ENCODE results near the gene SMYD2.
"Not testable (repeated sequence)": the region's sequence is repeated elsewhere in the genome, so short reads cannot be mapped to it uniquely, and the experiment has no call there.

Gene SMYD2

GRCh38 chr1:214271995-214272731 lies 8.8 kb upstream of the SMYD2 start:
- no peak for DNase-seq (ENCODE audit: low read depth, low spot score)

- DNase-seq (ENCODE audit: low read depth, low spot score): no peak
These were observed 7.9 kb upstream of the SMYD2 start for GRCh38 chr1:214272964-214273533.

DNA sequence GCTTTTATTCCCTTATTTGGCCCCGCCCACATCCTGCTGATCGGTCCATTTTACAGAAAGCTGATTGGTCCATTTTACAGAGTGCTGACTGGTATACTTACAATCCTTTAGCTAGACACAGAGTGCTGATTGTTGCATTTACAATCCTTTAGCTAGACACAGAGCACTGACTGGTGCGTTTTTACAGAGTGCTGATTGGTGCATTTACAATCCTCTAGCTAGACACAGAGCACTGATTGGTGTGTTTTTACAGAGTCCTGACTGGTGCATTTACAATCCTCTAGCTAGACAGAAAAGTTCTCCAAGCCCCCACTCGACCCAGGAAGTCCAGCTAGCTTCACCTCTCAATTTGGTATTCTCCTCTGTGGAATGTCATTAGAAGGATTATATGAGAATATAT lies 5.3 kb upstream of the SMYD2 start:
- not testable (repeated sequence) for DNase-seq (ENCODE audit: low read depth, low spot score)

- no peak for DNase-seq (ENCODE audit: low read depth, low spot score)
These were observed 4.2 kb upstream of the SMYD2 start for GRCh38 chr1:214276786-214277185.

DNA sequence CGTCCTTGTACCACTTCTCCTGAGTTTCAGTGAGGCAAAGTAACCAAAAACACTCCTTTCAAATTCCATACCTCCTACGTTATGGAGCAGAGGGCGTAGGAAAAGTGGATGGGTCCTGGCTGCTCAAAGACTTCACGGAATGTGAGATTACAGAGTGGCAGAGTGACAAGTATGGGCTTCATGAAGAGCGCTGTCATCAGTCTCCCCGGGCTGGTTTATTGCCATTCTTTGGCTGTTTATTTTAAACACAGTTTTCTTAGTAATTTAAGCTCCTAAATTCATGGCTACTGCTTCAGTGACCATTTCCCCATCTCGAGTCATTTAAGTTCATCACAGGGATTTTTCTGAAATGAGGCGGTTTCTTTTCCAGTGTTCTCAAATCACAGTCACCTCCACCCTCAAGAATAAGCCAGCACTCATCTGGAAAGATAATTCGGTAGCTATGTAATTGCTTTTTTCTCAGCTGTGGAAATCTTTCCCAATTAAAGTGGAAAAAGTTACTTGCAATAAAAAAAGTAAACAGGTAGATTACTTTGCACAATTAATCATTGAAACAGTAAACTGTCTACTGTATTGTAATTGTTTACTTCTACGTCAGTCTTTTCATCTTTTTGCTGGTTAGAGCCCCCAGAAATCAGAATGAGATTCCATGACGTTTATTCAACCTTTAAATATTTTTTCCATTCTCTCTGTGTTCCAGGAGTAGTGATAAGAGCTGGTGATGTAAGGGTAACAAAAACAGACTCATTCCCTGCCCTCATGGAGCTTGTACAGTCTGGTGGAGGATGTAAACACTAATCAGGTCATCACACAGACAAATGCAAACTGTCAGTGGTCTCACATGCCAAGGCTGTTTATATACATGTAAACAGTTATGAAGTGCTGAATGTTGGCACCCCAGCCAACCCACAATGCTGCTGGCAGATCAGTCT lies 3.0 kb upstream of the SMYD2 start:
- DNase-seq (ENCODE audit: low read depth, low spot score): peak; percentile 58

DNA sequence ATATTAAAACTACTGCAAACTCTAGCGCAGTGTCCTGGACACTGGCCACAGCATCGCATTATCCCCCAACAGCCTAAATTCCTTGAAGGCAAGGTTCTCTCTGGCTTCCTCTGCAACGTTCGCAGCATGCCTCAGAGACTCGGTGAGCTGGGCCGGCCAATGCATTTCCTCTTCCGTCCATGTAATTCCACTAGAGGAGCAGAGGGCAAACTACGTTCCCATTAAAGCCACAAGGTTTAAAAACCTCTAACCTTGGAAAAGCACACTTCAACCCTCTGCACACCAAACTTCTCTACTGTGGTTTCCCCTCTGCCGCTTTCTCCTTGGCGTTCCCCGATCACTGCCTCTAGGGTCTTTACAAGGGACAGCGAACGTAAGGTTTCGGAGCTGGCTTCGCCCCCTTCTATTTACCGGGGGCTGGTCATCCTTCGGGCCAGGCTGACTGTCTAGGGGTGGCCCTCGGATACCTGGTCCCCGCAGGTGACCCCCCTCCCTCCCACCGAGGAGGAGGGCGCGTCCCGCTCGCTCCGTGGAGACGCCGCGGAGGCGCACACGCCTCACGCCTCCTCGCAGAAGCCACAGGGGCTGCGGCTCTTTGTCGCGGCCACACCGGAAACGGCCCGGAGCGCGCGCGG lies 456 bp upstream of the SMYD2 start:
- peak; percentile 68 for DNase-seq (ENCODE audit: low read depth, low spot score)

DNA sequence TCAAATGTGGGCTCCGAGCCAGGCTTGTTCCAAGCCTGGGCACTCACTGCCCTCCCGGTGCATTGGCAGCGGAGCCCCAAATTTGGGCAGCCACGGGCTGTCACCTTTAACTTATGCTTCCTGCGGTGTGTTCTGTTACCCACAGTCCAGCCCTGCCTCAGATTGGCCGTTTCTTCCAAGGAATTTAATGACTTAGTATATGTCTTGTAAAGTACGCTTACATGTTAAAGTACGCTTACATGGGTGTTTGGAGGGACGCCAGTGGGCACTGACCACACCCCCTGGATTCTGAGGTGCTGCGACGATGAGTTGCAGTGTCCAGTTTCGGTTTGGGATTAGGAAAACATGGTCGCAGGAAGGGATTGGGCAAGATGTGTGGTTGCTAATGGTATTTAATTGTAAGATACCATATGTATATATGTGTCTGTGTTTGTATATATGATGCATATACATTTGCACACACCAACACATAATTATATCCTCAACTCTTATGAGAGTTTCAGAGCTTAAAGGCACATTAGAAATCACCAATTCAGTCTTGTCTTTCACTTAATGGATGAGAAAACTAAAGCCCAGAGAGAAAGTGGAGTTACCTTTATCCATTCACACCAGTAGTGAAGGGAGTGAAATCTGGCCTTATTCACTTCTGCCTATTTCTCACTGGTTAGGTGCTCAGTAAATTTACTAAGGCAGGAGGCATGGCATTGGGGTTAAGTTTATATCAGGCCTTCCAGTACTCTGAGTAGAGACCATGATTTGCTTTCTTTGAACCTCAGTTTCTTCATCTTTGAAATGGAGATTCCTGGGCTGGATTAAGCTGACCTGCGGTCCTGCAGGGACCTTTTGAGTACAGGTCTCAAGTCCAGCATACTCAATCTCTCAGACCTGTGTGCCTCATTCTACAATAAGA lies 1.0 kb downstream of the SMYD2 start:
- peak; percentile 62 for DNase-seq (ENCODE audit: low read depth, low spot score)

GRCh38 chr1:214282630-214283242 lies 1.8 kb downstream of the SMYD2 start:
- no peak for DNase-seq (ENCODE audit: low read depth, low spot score)

DNA sequence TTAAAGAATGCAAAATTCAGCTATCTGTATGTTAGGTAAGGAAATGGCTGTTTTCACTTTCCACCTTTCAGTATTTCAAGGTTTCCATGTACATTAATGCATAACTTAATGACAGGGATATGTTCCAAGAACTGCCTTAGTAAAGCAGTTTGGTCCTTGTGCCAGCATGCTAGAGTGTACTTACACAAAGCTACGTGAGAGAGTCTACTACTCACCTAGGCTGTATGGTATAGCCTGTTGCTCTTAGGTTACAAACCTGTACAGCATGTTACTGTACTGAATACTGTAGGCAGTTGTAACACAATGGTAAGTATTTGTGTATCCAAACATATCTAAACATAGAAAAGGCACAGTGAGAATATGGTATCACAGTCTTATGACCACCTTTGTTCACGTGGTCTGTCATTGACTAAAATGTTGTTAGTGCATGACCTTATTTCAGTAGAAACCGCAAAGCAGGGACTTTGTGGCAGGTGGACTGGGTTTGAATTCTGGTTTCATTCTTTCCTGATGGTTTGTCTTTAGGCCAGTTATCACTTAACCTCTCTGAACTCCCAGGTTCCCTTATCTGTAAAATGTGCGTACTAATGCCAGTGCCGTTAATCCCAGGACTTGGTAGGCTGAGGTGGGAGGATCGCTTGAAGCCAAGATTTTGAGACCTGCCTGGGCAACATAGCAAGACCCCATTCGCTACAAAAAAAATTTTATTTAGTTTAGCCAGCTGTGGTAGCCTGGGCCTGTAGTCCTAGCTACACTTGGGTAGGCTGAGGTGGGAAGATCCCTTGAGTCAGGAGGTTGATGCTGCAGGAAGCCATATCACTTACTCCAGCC lies 4.9 kb downstream of the SMYD2 start:
- no peak for DNase-seq (ENCODE audit: low read depth, low spot score)

GRCh38 chr1:214287884-214288283 lies 6.9 kb downstream of the SMYD2 start:
- DNase-seq (ENCODE audit: low read depth, low spot score): no peak

- DNase-seq (ENCODE audit: low read depth, low spot score): no peak
These were observed 8.8 kb downstream of the SMYD2 start for GRCh38 chr1:214289574-214290272.

DNA sequence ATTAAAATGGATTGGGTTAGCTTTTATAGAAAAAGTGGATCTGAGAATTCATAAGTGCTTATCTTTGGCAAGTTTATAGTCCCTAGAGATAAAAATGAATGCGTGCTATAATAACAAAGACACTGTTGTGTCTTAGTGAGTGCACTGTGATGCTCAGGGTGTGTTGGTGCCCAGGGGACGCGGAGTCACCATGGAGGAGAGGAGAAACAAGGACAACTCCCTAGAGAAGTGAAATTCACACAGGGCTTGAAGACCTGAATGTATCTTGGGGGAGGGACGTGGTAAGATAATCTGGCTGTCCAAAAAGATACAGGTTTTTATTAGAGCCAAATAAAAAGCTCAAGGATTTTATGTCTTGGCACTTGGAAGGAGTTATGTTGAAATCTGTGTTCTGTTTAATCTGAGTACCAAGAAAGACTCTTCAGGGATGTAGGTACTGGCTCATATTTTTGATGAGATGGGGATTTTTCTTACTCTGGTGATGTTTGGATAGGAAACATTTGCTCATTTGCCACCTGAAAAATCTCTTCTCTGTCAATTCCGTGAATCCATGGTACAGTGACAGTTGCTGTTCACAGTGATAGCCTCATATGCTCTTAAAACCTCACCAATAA lies 9.6 kb downstream of the SMYD2 start:
- no peak for DNase-seq (ENCODE audit: low read depth, low spot score)

DNA sequence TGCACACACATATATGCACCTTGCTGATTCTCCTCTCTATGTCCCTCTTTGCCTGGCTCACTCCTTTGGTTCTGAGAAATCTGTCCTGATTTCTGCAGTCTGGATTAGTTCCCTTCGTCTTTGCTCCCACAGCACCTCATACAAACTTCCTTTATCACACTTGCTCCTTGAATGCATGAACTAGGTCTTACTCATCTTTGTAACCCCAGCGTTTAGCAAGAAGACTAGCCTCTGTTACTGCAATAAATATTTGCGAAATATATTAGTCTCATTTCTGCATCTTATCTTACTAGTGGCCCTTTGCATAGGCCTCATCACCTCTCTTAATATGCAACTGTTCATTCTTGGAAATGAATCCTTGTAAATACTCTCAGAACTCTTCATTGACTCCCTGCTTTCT lies 11.4 kb downstream of the SMYD2 start:
- no peak for DNase-seq (ENCODE audit: low read depth, low spot score)

DNA sequence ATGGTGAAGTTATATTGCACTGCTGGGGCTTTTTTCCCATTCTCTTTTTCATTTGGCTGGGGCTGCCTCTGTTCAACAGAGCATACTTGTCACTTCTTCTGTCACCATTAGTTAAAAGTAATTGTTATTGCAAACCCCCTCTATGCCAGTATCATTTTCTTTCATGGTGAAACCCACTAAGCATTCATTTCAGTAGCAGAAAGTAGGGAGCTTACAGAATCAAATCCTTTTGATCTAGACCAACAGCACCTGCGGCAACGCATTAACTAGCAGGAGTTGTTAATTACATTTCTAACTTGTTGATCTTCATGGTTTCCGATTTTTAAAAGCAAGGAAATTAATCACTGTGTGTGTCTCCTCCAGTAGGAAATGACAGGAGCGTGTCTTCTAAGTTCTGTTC lies 15.0 kb downstream of the SMYD2 start:
- no peak for DNase-seq (ENCODE audit: low read depth, low spot score)

GRCh38 chr1:214296860-214297745 lies 16.1 kb downstream of the SMYD2 start:
- peak; percentile 84 for DNase-seq (ENCODE audit: low read depth, low spot score)

DNA sequence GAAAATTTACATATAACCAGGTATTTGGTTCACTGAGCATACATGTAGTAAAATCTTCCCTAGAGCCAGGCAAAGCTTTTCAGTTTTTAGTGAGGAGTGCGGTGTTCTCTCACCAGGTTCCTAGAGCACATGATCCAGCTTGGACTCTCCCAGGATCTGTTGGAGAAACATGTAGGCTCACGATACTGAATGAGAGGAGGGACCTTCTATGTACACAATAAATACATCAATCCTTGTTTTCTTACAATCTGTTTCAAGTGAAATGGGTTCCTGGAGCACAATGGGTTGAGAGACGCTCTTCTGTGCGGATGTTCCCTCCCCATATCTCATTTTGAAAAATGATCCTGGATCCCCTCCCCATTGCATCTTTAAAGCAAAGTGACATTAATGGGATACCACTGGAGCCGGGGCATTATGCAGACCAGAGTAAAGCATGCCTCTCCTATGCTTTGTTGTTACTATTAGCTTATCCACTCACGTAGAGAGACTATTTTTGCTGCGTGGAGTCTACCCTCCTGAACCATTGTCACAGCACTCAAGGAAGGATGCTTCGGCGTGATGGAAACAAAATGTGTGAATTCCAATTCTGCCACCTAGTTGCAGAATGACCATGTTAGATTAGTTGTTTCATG lies 19.3 kb downstream of the SMYD2 start:
- DNase-seq (ENCODE audit: low read depth, low spot score): no peak

- DNase-seq (ENCODE audit: low read depth, low spot score): no peak
These were observed 20.6 kb downstream of the SMYD2 start for GRCh38 chr1:214301526-214301925.
